K562 (cell line): ENCODE results near the gene DLST. TPM values are rescaled to one million over a fixed set of nuclear protein-coding genes. Genes with fewer than 3 reads are reported as not detected.

Experiments
- ATF1 ChIP-seq, 2 experiments: fragments of 450-650 bp in 1 of 2; IDR thresholded peaks; 2 replicates each; pipeline ENCODE4 v1.6.1; 2016; ENCODE audit warnings: missing compliant biosample characterization in 1 of 2, missing genetic modification characterization in 1 of 2
- HDAC1 ChIP-seq, 2 experiments: fragments of 450-650 bp; IDR thresholded peaks; 2 replicates each; pipeline ENCODE4 v1.6.1; 2016 to 2017; ENCODE audit warnings: inconsistent platforms in 1 of 2, mild to moderate bottlenecking in 1 of 2, moderate library complexity in 1 of 2
- KDM2B ChIP-seq: fragments of 250-450 bp; sonication (Bioruptor Pico); IDR thresholded peaks from 2 replicates; pipeline ENCODE4 v1.8.0; 2021; ENCODE audit warnings: mild to moderate bottlenecking, moderate library complexity
- L3MBTL2 ChIP-seq: fragments of 450-650 bp; IDR thresholded peaks from 2 replicates; pipeline ENCODE4 v1.6.1; 2016; ENCODE audit warnings: mild to moderate bottlenecking, moderate library complexity
- MAFF ChIP-seq: IDR thresholded peaks from 2 replicates; pipeline ENCODE4 v1.6.1; 2012; ENCODE audit warnings: low read length, improper control_type of control experiment
- MNT ChIP-seq, 2 experiments: fragments of 450-650 bp; conservative IDR thresholded peaks; 2 replicates each; pipeline ENCODE4 v1.6.1; 2017; ENCODE audit warnings: mild to moderate bottlenecking in 2 of 2, moderate library complexity in 2 of 2
- MYNN ChIP-seq, 2 experiments: sonication (generic); formaldehyde crosslinking in 1 of 2; IDR thresholded peaks; 2 replicates each; pipeline versions ENCODE4 v1.5.0 to v1.6.1; 2016 to 2020; ENCODE audit warnings: antibody characterized with exemption in 1 of 2, missing genetic modification reagents in 1 of 2
- NEUROD1 ChIP-seq: fragments of 150-350 bp; IDR thresholded peaks from 2 replicates; pipeline ENCODE4 v1.6.1; 2014; ENCODE audit warnings: borderline replicate concordance, low read length, low read depth; ENCODE audit not compliant: partially characterized antibody
- NR2F6 ChIP-seq: fragments of 450-650 bp; formaldehyde crosslinking; IDR thresholded peaks from 2 replicates; pipeline ENCODE4 v1.4.0; 2020; ENCODE audit warnings: mild to moderate bottlenecking
- PHB ChIP-seq: fragments of 250-450 bp; sonication (Bioruptor Pico); IDR thresholded peaks from 2 replicates; pipeline ENCODE4 v1.5.0; 2021
- PHB2 ChIP-seq: fragments of 450-650 bp; IDR thresholded peaks from 2 replicates; pipeline ENCODE4 v1.6.1; 2017; ENCODE audit warnings: low read depth
- RAD21 ChIP-seq, 2 experiments: fragments of 250-450 bp in 1 of 2; fragments of 450-650 bp in 1 of 2; sonication (Bioruptor Pico) in 1 of 2; formaldehyde crosslinking in 1 of 2; IDR thresholded peaks in 1 of 2; conservative IDR thresholded peaks in 1 of 2; 2 replicates each; pipeline versions ENCODE4 v1.4.0 to v1.8.0; 2020 to 2022; ENCODE audit warnings: mild to moderate bottlenecking in 2 of 2, moderate library complexity in 1 of 2
- SMARCA4 ChIP-seq: fragments of 450-650 bp; IDR thresholded peaks from 2 replicates; pipeline ENCODE4 v1.6.1; 2016
- STAT5B ChIP-seq: fragments of 250-450 bp; sonication (Bioruptor Pico); IDR thresholded peaks from 2 replicates; pipeline ENCODE4 v1.8.0; 2021; ENCODE audit warnings: mild to moderate bottlenecking, inconsistent platforms
- TFAM ChIP-seq: fragments of 250-450 bp; sonication (Bioruptor Pico); conservative IDR thresholded peaks from 2 replicates; pipeline ENCODE4 v1.5.0; 2021; ENCODE audit warnings: mild to moderate bottlenecking, moderate library complexity
- TRIM28 ChIP-seq: fragments of 450-650 bp; IDR thresholded peaks from 2 replicates; pipeline ENCODE4 v1.6.1; 2017
- ZBED1 ChIP-seq: IDR thresholded peaks from 2 replicates; pipeline ENCODE4 v1.6.1; 2014
- ZBTB8A ChIP-seq: fragments of 450-650 bp; IDR thresholded peaks from 2 replicates; pipeline ENCODE4 v1.6.1; 2018; ENCODE audit warnings: mild to moderate bottlenecking, moderate library complexity; ENCODE audit not compliant: partially characterized antibody
- ZHX1 ChIP-seq: fragments of 150-350 bp; conservative IDR thresholded peaks from 2 replicates; pipeline ENCODE4 v1.6.1; 2014; ENCODE audit warnings: low read length
- ZNF280A ChIP-seq: fragments of 450-650 bp; IDR thresholded peaks from 2 replicates; pipeline ENCODE4 v1.6.1; 2018; ENCODE audit warnings: mild to moderate bottlenecking, low read depth; ENCODE audit not compliant: partially characterized antibody
- ZNF3 ChIP-seq: fragments of 250-450 bp; sonication (Bioruptor Pico); IDR thresholded peaks from 2 replicates; pipeline ENCODE4 v1.5.0; 2021; ENCODE audit warnings: mild to moderate bottlenecking, moderate library complexity
- ZNF398 ChIP-seq: fragments of 250-450 bp; sonication (Bioruptor Pico); IDR thresholded peaks from 2 replicates; pipeline ENCODE4 v1.8.0; 2021; ENCODE audit warnings: moderate library complexity, mild to moderate bottlenecking, inconsistent platforms
- ZNF584 ChIP-seq: fragments of 200-800 bp; sonication (Bioruptor generic); IDR thresholded peaks from 2 replicates; pipeline ENCODE4 v1.6.1; 2016; ENCODE audit warnings: low read depth, mild to moderate bottlenecking, missing genetic modification characterization, missing compliant biosample characterization
- polyA plus RNA-seq, 8 experiments: library from polyadenylated mRNA; depleted of rRNA in 4 of 8; stranded (reverse) in 5 of 8; unstranded in 3 of 8; fragments of >200 nt; fragmentation: Nextera tagmentation in 2 of 8; fragmentation: Illumina TruSeq in 1 of 8; extraction: Ambion mirVana in 2 of 8; extraction: Trizol in 1 of 8; gene quantifications; 2 replicates each; pipeline versions ENCODE4 v1.2.1 to v1.2.3, GENCODE V29; 2011 to 2014; ENCODE audit warnings: inconsistent platforms in 1 of 8, missing spikeins in 1 of 8
- total RNA-seq, 7 experiments: library from RNA; depleted of rRNA in 6 of 7; stranded (reverse); fragments of >200 nt in 6 of 7; fragmentation: Illumina TruSeq in 2 of 7; extraction: Trizol in 2 of 7; gene quantifications; 2 replicates each; pipeline versions ENCODE4 v1.2.1 to v1.2.3, GENCODE V29; 2011 to 2021; ENCODE audit warnings: low replicate concordance in 1 of 7

Gene DLST
- total and polyA plus RNA-seq, 9 of the 15 experiments (the other 6 are each of a cell fraction or from before 2014, with no cell fraction given): 3.0 to 73.7 (median 45.4) TPM

GRCh38 chr14:74945261-74945851 is 63.6 kb downstream of the DLST start (continued):
- no peak for TF ChIP-seq ZNF398 (CRISPR knock-in tag)
- TF ChIP-seq TFAM (CRISPR knock-in tag): no peak
- TF ChIP-seq ZBED1: no peak
- no peak for TF ChIP-seq ZBTB8A
- TF ChIP-seq ZNF3: no peak
- no peak for TF ChIP-seq KDM2B (CRISPR knock-in tag)
- no peak for TF ChIP-seq TRIM28
- peak; percentile 44 for TF ChIP-seq L3MBTL2
- TF ChIP-seq ZHX1: no peak
- no peak for TF ChIP-seq ZNF280A
- TF ChIP-seq MNT (conservative IDR thresholded peaks at IDR 0.05): no peak; a peak in 1 of 4 replicates
- TF ChIP-seq MYNN (IDR thresholded peaks at IDR 0.05): no peak
- TF ChIP-seq MYNN (CRISPR knock-in tag; IDR thresholded peaks at IDR 0.05): no peak
- no peak for TF ChIP-seq STAT5B (CRISPR knock-in tag)
- TF ChIP-seq HDAC1 (IDR thresholded peaks at IDR 0.05): no peak
- no peak for TF ChIP-seq NEUROD1
- no peak for TF ChIP-seq MAFF
- peak in 1 of 2 experiments; percentile 32; a peak in 2 of 4 replicates for TF ChIP-seq RAD21 (CRISPR knock-in tag; conservative IDR thresholded peaks at IDR 0.05 in 1 of 2, IDR thresholded peaks at IDR 0.05 in 1 of 2)
- no peak for TF ChIP-seq PHB2
- TF ChIP-seq ZNF584: no peak
- TF ChIP-seq SMARCA4: no peak
- TF ChIP-seq NR2F6 (CRISPR knock-in tag): no peak
- TF ChIP-seq ATF1 (CRISPR knock-in tag; IDR thresholded peaks at IDR 0.05): no peak
- 0 out of 2 replicates have a peak, but pooled peaks have one; percentile 18 for TF ChIP-seq ATF1 (tag; IDR thresholded peaks at IDR 0.05)
- TF ChIP-seq PHB (CRISPR knock-in tag): no peak
